ENCODE measurements around the gene TBC1D23. TPM values are rescaled to one million over a fixed set of nuclear protein-coding genes. Genes with fewer than 3 reads are reported as not detected.

TBC1D23 gene
- total RNA-seq, 4 donors from 2014 or later = 25.7 to 36.6 (median 34.6) TPM

DNA sequence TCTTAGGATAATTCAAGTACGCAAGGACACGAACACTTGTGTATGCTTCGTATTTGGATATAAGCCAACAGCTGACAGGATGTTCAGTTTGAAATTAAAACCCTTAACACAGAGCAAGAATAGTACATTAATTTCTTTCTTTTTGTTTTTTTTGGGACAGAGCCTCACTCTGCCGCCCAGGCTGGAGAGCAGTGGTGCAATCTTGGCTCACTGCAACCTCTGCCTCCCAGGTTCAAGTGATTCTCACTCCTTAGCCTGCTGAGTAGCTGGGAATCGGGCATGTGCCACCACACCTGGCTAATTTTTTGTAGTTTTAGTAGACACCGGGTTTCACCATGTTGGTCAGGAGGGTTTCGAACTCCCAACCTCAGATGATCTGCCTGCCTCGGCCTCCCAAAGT lies 107.6 kb downstream of the TBC1D23 start:
- no peaks in the 10 kb centered on the region for H3K9me3 ChIP-seq
- peaks cover 79% of the 10 kb centered on the region for H3K36me3 ChIP-seq
- no peaks in the 10 kb centered on the region for H3K4me1 ChIP-seq
- WGBS = 79% methylated on average over 8 of the region's 8 CpGs
- H3K27me3 ChIP-seq = no peaks in the 10 kb centered on the region
- DNase-seq (ENCODE audit: low spot score in 2 of 2) = no peak
- TF ChIP-seq, protein P1, sequence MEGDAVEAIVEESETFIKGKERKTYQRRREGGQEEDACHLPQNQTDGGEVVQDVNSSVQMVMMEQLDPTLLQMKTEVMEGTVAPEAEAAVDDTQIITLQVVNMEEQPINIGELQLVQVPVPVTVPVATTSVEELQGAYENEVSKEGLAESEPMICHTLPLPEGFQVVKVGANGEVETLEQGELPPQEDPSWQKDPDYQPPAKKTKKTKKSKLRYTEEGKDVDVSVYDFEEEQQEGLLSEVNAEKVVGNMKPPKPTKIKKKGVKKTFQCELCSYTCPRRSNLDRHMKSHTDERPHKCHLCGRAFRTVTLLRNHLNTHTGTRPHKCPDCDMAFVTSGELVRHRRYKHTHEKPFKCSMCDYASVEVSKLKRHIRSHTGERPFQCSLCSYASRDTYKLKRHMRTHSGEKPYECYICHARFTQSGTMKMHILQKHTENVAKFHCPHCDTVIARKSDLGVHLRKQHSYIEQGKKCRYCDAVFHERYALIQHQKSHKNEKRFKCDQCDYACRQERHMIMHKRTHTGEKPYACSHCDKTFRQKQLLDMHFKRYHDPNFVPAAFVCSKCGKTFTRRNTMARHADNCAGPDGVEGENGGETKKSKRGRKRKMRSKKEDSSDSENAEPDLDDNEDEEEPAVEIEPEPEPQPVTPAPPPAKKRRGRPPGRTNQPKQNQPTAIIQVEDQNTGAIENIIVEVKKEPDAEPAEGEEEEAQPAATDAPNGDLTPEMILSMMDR (IDR thresholded peaks at IDR 0.05) = no peak
- no peak for TF ChIP-seq EP300 (IDR thresholded peaks at IDR 0.05)
- no peak for TF ChIP-seq POLR2A (IDR thresholded peaks at IDR 0.05)
- TF ChIP-seq POLR2AphosphoS5 (IDR thresholded peaks at IDR 0.05) = no peak
- no peak overlapping the region for H3K27ac ChIP-seq
- H3K4me3 ChIP-seq = no peak overlapping the region

DNA sequence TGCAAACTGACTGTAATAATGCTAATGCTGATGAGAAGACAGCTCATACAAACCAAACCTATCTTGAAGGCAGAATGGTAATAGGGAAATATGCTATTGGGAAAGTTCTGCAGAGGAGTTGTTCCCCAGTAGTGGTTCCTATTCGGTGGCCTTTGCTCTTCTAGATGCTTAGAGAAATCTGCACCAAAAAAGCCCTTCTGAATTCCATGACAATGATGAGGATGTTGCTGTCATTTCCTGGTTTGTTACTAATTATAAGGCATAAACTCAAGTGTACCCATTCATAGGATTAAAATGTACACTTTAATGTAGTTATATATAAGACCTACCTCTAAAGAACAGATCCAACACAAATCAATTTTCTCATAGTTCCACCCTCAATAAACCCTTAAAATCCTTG lies 110.0 kb downstream of the TBC1D23 start:
- Histone ChIP-seq H3K27ac (no peak overlapping the region), H3K4me3 (no peak overlapping the region), H3K4me1 (no peaks in the 10 kb centered on the region), H3K27me3 (no peaks in the 10 kb centered on the region), H3K36me3 (peaks cover 68% of the 10 kb centered on the region), H3K9me3 (no peaks in the 10 kb centered on the region)
- DNase-seq (ENCODE audit: low spot score in 2 of 2) = no peak
- no peak for TF ChIP-seq POLR2A (IDR thresholded peaks at IDR 0.05)
- TF ChIP-seq EP300 (IDR thresholded peaks at IDR 0.05) = no peak
- TF ChIP-seq, protein P1 (IDR thresholded peaks at IDR 0.05) = no peak
- 94% methylated on average over 1 of the region's 1 CpG for WGBS

DNA sequence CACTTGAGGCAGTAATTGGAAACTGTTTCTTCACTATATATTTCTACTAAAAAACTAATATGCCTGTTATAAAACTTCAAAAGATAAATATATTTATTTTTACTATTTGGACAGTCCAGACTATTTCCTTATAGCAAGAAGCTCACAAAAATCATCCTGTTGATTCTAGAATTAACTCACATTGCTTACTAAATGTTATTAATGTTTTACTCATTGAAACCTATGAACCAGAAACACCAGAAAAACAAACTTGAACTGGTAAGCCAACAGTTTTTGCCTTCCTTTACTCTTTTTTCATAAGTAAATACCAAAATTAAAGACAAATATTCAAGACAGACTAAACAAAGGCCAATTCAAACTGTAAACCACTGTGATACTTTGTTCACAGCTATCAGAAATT lies 113.7 kb downstream of the TBC1D23 start:
- Histone ChIP-seq H3K27ac (no peak overlapping the region), H3K36me3 (peaks cover 76% of the 10 kb centered on the region), H3K27me3 (no peaks in the 10 kb centered on the region)

More for the DNA sequence above, 113.7 kb downstream of the TBC1D23 start:
- Histone ChIP-seq H3K4me1 (no peaks in the 10 kb centered on the region), H3K9me3 (no peaks in the 10 kb centered on the region), H3K4me3 (no peak overlapping the region)
- TF ChIP-seq EP300 (IDR thresholded peaks at IDR 0.05) (no peak), POLR2A (IDR thresholded peaks at IDR 0.05) (no peak), POLR2AphosphoS5 (IDR thresholded peaks at IDR 0.05) (no peak)
- TF ChIP-seq, protein P1 (IDR thresholded peaks at IDR 0.05) = no peak
- no peak for DNase-seq (ENCODE audit: low spot score in 2 of 2)

Other genes starting within 250 kb of the TBC1D23 start
- gene FILIP1L, start 146.5 kb upstream of the TBC1D23 start, total RNA-seq = 10 to 100 TPM; 14.0 to 19.9 (median 15.9) TPM
- gene NIT2, start 73.8 kb downstream of the TBC1D23 start, total RNA-seq = 10 to 100 TPM; 25.9 to 81.4 (median 32.1) TPM
- gene TOMM70, start 140.1 kb downstream of the TBC1D23 start, total RNA-seq = 10 to 100 TPM; 26.9 to 34.1 (median 31.3) TPM
- gene LNP1, start 140.5 kb downstream of the TBC1D23 start, total RNA-seq = under 1 TPM in 3 of 4 donors, not detected in 1; 0.64 to 0.97 (median 0.76) TPM
- 100 to 1,000 TPM; 189 to 746 (median 494) TPM for gene TMEM45A, start 231.6 kb downstream of the TBC1D23 start, total RNA-seq